ENCODE results near the gene MSI2.

The MSI2 gene

DNA sequence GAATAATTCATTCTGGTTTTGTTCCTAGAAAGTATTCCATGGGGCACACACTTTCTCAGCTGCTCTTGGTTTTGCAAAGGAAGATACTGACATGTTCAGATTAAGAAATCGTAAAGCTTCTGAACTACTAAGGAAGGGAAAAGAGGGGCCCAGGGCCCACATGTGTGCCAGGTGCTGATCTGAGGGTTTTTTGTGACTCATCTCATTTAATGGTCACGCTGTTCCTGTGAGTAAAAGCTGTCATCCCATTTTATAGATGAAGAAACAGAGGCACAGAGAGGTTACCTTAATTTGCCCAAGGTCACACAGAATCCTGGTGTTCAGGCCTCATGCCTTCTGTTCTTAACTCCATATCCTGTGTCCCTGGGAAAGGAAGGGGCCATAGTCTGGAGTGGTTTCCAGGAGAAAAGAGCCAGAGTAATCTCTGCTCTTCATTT, 113.2 kb downstream of the MSI2 start:
- DNase-seq (ENCODE audit: low spot score), result no peak

DNA sequence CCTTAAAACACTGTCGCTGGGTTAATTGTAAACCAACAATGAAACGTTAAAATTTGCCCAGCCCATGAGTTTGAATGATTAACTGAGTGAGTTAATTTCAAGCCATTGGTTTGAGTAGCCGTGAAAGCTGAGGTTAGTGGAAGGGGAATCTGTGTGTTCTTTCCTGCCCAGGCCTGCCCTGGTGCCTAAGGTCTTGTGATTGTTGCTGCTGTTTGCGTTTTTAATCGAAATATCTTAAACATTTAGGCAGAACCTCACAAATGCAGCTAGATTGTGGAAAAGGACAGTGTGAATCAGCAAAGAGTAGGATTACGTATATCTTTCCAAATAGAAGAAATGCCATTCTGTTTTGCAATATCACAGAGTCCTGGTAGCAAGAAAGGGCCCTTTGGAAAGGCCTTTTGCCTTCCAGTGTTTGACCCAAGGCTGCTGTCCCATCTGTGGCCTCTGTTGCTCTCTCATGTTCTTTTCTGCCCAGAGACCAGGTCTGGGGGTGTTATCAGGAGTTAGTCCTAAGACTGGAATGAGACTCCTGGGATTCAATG, 113.8 kb downstream of the MSI2 start:
- DNase-seq (ENCODE audit: low spot score), result no peak

GRCh38 chr17:57370619-57371018, 114.3 kb downstream of the MSI2 start:
- no peak for DNase-seq (ENCODE audit: low spot score)

- no peak for DNase-seq (ENCODE audit: low spot score)
Measured at GRCh38 chr17:57372156-57372555, 115.8 kb downstream of the MSI2 start.

DNA sequence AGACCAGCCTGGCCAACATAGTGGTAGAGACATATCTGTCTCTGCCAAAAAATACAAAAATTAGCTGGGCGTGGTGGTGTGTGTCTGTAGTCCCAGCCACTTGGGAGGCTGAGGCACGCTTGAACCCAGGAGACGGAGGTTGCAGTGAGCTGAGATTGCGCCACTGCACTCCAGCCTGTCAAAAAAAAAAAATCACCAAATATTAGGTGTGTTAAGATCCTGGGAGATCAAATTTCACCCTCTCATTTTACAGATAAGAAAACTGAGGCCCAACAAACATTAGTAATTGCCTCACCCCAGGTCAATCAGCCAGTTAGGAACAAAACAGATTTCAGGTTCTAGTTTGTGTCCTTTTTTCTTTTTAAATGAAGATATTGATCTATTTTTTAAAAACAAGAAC, 116.7 kb downstream of the MSI2 start:
- DNase-seq (ENCODE audit: low spot score), result no peak

DNA sequence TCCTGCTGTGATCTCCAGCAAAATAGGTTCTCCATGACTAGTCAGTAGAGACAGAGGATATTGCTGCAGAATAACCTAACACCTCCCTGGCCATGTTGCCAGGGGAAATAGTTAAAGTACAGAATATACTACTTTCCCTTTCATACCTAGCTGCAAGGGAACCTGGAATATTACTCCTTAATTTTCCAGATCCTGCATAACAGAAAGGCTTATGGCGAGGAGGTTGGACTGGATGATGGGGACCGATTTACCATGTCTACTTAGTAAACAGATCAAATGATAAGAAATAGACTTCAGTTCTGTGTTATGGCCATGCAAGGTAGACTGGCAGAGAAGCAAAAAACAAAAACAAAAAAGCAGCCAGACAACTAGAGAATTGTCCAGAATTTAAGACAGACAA, 117.4 kb downstream of the MSI2 start:
- DNase-seq (ENCODE audit: low spot score), result no peak

DNA sequence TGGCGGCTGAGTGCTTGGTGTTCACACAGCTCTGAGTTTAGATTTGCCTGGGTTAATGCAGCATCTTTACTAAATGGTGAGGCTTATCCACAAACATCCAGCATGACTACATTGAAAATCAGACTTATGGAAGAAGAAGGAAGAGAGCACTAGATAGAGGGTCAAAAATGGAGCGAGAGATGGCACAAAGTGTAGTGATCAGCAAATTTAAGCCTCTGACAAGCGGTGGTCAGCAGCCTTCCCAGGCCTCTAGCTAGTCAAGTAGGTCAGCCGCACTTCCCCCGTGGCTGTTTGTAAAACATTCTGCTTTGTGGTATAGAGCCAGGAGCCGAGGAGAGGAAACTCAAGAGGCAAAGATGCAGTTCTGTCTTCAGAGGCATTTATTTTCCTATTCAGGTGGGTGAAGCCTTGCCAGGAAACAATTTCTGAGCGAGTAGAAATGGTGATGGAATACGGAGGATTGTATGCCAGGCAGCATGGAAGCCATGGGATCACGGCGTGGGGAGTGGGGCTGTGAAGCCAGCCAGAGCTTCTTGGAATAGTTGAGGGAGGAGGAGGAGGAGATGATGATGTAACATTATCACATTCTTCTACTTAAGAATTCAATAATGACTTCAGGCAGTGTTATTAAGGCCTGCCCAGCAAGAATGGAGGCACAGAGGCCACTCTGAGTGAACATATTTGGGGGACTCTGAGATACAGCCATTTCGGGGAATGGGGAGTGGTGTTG, 118.9 kb downstream of the MSI2 start:
- DNase-seq (ENCODE audit: low spot score), result no peak

- no peak for DNase-seq (ENCODE audit: low spot score)
Measured at GRCh38 chr17:57375770-57376225, 119.5 kb downstream of the MSI2 start.

- no peak for DNase-seq (ENCODE audit: low spot score)
Measured at GRCh38 chr17:57377094-57377493, 120.8 kb downstream of the MSI2 start.

GRCh38 chr17:57379237-57379894, 123.0 kb downstream of the MSI2 start:
- DNase-seq (ENCODE audit: low spot score), result no peak

DNA sequence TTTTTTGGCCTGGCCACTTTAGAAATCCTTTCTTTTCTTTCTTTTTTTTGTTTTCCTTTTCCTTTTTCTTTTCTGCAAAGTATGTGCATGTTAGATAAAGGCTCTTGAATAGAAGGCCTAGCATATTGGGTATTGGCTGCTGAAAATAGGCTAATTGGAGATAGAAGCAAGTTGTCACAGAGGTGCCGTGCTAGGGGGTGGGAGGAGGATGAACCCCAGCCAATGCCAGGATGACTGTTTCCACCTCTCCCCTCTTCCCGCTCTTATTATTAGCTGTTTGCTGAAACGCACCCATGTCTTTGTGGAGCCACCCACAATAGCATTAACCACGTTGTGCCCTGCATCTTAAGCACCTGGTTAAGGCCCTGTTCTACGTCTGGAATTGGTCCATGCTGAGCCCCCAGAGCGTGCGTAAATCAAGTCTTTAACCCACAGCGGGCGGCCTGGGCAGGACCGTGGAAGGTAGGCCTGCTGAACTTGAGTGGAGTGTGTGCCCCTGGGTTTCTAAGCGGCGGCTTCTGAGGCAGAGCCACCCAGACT, 123.6 kb downstream of the MSI2 start:
- no peak for DNase-seq (ENCODE audit: low spot score)

- no peak for DNase-seq (ENCODE audit: low spot score)
Measured at GRCh38 chr17:57381498-57381897, 125.2 kb downstream of the MSI2 start.

DNA sequence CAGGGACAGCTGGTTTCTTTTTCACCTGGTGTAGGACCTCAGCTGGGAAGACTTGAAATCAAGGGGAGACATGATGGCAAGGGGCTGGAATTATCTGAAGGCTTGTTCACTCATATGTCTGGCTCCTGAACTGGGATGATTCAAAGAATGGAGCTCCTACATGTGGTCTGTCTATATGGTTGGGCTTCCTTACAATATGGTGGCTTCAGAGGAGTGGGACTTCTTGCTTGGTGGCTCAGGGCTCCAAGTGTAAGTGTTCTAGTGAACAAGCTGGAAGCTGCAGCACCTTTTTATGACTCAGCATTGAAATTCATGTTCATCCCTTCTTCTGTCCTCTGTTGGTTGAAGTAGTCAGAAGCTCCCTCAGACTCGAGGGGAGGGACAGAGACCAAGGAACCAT, 127.9 kb downstream of the MSI2 start:
- DNase-seq (ENCODE audit: low spot score), result no peak

GRCh38 chr17:57385975-57386374, 129.7 kb downstream of the MSI2 start:
- no peak for DNase-seq (ENCODE audit: low spot score)

DNA sequence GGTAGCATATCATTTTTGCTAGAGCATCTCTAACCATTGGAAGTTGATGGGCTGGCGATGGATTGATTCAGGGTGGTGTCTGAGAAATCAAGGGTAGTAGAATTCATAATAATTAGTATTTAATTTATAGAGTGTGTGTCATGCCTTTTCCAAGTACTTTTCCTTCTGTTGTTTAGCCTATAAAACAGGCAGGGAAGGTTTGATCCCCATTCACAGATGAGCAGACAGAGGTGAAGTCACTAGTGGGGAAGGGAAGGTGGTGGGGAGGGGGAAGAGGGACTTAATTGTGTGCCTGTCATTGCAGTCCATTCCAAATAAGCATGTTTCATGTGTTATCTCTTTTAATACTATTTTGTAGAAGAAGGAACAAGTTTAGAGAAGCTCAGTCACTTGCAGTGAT, 131.3 kb downstream of the MSI2 start:
- no peak for DNase-seq (ENCODE audit: low spot score)

DNA sequence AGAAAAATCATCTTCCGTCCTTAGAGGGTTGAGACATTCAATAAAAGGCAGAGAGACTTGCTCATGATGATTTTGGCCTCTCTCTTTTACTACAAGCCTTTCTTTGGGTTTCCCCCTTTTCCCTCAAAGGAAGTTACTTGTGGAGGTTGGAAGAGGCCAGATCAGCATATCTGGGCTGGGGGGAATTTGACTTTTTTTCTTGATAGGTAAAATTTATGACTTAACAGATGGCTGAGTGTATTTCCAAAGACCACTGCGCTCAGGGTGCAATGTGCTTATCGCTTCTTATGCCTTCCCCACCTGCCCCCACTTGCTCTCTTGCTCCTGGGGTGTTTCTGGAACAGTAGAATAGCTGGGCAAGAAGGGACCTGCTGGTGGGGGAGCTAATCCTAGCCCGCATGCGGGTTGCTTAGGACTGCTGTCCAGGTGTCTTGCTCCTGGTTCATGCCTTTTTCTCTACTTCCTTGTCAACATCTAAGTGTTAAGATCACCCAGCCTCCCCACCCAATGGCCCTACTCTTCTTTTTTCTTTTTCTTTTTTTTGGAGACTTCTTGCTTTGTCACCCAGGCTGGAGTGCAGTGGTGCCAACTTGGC, 131.9 kb downstream of the MSI2 start:
- DNase-seq (ENCODE audit: low spot score), result no peak

DNA sequence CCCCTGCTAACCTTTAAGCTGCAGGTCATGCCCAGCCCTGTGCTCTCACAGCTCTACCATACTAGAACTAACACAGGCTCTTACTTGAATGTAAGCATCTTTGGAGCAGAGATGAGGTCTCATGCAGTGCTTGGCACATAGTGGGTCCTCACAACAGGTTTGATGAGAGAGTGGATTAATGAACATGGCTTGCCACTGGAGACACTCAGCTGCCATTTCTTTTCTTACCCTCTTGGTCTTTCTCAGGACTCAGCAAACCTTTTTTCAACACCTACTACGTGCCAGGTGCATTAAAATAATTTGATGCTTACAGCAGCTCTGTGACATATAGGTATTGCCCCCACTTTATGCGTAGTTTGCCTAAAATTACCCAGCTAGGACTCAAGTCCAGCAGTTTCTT, 133.2 kb downstream of the MSI2 start:
- DNase-seq (ENCODE audit: low spot score), result no peak

DNA sequence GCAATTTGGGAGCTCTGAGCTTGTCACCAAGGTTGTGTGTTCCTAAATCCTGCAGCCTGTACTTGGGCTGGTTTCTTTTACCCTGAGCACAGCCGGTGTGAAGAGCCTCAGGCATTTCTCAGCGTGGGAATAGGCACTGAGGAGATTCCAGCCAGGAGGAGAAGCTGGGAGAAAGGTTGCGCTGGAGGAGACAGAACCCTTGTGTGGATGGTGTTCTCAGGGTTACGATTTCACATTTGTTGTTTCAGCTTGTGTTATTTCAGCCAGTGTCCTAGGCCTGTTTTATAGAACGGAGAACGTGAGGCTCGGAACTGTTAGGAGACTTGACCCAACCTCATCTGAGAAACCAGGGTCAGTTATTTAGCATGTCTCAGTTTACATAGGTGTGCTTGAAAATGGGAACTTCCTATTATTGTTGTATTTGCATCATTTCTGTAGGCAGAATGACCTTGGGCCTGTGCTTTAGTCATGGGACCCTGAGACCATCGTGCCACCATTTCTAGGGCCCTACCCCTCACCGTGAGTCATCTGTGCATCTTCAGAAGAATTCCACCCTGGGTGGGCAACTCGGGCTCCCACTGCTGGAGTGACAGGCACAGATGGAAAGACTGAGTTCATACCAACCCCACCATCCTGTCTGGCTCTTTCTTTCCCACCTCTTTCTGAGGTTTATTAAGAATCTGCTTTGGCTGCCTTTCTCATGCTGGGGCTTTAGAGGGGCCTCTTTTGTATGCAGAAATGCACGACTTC, 134.9 kb downstream of the MSI2 start:
- DNase-seq (ENCODE audit: low spot score), result no peak

GRCh38 chr17:57391857-57392471, 135.6 kb downstream of the MSI2 start:
- DNase-seq (ENCODE audit: low spot score), result no peak

DNA sequence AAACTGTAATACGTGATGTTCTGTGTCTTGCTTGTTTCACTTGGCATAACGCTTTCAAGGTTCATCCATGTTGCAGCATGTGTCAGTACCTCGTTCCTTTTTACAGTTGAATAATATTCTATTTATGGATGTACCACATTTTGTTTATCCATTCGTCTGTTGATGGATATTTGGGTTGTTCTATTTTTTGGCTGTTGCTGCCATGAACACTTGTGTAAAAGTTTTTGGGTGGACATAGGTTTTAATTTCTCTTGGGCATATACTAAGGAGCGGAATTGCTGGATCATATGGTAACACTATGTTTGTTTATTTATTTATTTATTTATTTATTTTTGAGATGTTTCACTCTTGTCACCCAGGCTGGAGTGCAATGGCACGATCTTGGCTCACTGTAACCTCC, 137.0 kb downstream of the MSI2 start:
- DNase-seq (ENCODE audit: low spot score), result no peak

GRCh38 chr17:57394375-57394774, 138.1 kb downstream of the MSI2 start:
- no peak for DNase-seq (ENCODE audit: low spot score)

Measured in COLO829 (cell line).